BJ (cell line): Measurements from ENCODE around the gene HID1. TPM values are rescaled to one million over a fixed set of nuclear protein-coding genes. Genes with fewer than 3 reads are reported as not detected.
"Not testable (repeated sequence)": the region's sequence is repeated elsewhere in the genome, so short reads cannot be mapped to it uniquely, and the experiment has no call there.

Experiments used
- CTCF ChIA-PET: fragments of 350-600 bp; formaldehyde crosslinking; extraction: SDS; loops from one replicate; lab custom pipeline; 2021; ENCODE audit warnings: antibody characterized with exemption, inconsistent platforms; lab: Yijun Ruan, JAX
- POLR2A ChIA-PET: fragments of 300-600 bp; sonication (Branson Sonifier 250); formaldehyde crosslinking; extraction: SDS; loops from one replicate; lab custom pipeline; 2021; ENCODE audit warnings: antibody characterized with exemption; lab: Charles Lee
- DNase-seq: peaks from one replicate; pipeline ENCODE4 v3.0.0-alpha.2; 2011; ENCODE audit warnings: low read depth
- H3K27me3 ChIP-seq: 2 replicates; pipeline ENCODE4 v1.6.0; 2011; ENCODE audit warnings: low read length; ENCODE audit not compliant: control insufficient read depth, insufficient read depth
- H3K36me3 ChIP-seq: 2 replicates; pipeline ENCODE4 v1.5.1; 2011; ENCODE audit warnings: low read length; ENCODE audit not compliant: control insufficient read depth, insufficient read depth
- H3K4me3 ChIP-seq: 2 replicates; pipeline ENCODE4 v1.5.1; 2011; ENCODE audit warnings: low read depth, mild to moderate bottlenecking, control low read depth, low read length
- polyA plus RNA-seq: library from polyadenylated mRNA; depleted of rRNA; stranded (reverse); fragments of >200 nt; gene quantifications from 2 replicates; pipeline ENCODE4 v1.2.3, GENCODE V29; 2011
- TF ChIP-seq, protein P1 (sequence below): IDR thresholded peaks from 2 replicates; pipeline ENCODE4 v1.5.1; 2011; ENCODE audit warnings: low read depth, mild to moderate bottlenecking, control low read depth, inconsistent platforms, low read length, moderate library complexity; ENCODE audit not compliant: insufficient read depth

Gene HID1
- polyA plus RNA-seq, 1 experiment = 1.8 TPM

DNA sequence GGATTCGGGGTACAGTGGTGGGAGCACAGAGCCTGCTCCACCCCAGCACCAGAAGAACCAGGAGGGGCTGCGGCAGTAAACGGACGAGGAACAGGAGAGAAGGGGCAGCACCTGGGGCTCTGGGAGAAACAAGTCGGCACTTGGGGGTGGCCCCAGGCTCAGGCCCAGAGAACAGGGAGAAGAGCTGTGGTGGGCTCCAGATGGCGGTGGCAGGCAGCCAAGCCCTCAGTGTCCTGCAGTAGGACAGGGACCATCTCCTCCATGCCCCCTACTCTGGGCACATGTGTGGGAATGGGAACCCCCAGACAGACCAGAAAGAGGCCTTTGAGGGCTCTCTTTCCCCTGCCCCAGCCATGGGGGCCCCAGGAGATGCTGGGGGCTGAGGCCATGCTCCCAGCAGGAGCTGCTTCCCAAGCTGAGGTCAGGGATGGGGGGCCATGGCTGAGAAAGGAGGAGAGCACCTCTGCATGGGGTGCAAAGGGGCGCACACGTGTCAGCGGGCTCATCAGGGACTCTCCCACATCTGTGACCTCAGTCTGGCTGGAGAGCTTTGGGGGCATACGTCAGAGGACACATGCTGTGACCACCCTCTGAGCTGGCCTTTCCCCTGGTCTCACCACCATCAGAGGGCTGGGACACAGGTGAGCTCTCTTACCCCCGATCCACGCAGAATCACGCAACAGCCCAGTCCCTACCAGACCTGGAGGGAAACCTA lies 56.3 kb downstream of the HID1 start:
- CTCF ChIA-PET = no interaction called here
- peaks cover 2% of the 10 kb centered on the region; the same call in 1 of the 2 replicates for H3K27me3 ChIP-seq
- TF ChIP-seq, protein P1, sequence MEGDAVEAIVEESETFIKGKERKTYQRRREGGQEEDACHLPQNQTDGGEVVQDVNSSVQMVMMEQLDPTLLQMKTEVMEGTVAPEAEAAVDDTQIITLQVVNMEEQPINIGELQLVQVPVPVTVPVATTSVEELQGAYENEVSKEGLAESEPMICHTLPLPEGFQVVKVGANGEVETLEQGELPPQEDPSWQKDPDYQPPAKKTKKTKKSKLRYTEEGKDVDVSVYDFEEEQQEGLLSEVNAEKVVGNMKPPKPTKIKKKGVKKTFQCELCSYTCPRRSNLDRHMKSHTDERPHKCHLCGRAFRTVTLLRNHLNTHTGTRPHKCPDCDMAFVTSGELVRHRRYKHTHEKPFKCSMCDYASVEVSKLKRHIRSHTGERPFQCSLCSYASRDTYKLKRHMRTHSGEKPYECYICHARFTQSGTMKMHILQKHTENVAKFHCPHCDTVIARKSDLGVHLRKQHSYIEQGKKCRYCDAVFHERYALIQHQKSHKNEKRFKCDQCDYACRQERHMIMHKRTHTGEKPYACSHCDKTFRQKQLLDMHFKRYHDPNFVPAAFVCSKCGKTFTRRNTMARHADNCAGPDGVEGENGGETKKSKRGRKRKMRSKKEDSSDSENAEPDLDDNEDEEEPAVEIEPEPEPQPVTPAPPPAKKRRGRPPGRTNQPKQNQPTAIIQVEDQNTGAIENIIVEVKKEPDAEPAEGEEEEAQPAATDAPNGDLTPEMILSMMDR = no peak

GRCh38 chr17:74911423-74911822 lies 61.1 kb downstream of the HID1 start:
- H3K4me3 ChIP-seq, DNase-seq, H3K27me3 ChIP-seq, POLR2A ChIA-PET, CTCF ChIA-PET, H3K36me3 ChIP-seq: not testable (repeated sequence)

More for the DNA sequence above, 56.3 kb downstream of the HID1 start:
- no peak for DNase-seq
- Histone ChIP-seq H3K4me3 (no peak overlapping the region), H3K36me3 (no peaks in the 10 kb centered on the region)
- POLR2A ChIA-PET = no interaction called here

GRCh38 chr17:74909097-74909496 lies 63.5 kb downstream of the HID1 start:
- H3K4me3 ChIP-seq, DNase-seq, POLR2A ChIA-PET, CTCF ChIA-PET, H3K36me3 ChIP-seq, H3K27me3 ChIP-seq: not testable (repeated sequence)

DNA sequence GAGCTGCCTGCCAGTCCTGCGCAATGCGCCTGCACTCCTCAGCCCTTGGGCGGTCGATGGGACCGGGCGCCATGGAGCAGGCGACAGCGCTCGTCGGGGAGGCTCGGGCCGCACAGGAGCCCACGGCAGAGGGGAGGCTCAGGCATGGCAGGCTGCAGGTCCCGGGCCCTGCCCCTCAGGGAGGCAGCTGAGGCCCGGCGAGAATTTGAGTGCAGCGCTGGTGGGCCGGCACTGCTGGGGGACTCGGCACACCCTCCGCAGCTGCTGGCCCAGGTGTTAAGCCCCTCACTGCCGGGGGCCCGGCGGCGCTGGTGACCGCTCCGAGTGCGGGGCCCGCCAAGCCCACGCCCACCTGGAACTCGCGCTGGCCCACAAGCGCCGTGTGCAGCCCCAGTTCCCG lies 65.5 kb downstream of the HID1 start:
- Histone ChIP-seq H3K36me3 (no peaks in the 10 kb centered on the region), H3K27me3 (peaks cover 11% of the 10 kb centered on the region), H3K4me3 (no peak overlapping the region)
- DNase-seq = no peak
- TF ChIP-seq, protein P1 = no peak
- ChIA-PET POLR2A (no interaction called here), CTCF (interaction anchor here (0.8 to 1.4 kb wide), 2 partner anchors 15 to 17 kb away, joined by 3 to 5 read pairs; partner anchors contain the start of gene OTOP2)

- H3K27me3 ChIP-seq = peaks cover 12% of the 10 kb centered on the region
- H3K36me3 ChIP-seq, DNase-seq, POLR2A ChIA-PET, H3K4me3 ChIP-seq: not testable (repeated sequence)
- CTCF ChIA-PET = interaction anchor here (0.8 to 1.4 kb wide), 2 partner anchors 15 to 18 kb away, joined by 3 to 5 read pairs; partner anchors contain the start of gene OTOP2
Observed at GRCh38 chr17:74906214-74906793, 66.3 kb downstream of the HID1 start.

DNA sequence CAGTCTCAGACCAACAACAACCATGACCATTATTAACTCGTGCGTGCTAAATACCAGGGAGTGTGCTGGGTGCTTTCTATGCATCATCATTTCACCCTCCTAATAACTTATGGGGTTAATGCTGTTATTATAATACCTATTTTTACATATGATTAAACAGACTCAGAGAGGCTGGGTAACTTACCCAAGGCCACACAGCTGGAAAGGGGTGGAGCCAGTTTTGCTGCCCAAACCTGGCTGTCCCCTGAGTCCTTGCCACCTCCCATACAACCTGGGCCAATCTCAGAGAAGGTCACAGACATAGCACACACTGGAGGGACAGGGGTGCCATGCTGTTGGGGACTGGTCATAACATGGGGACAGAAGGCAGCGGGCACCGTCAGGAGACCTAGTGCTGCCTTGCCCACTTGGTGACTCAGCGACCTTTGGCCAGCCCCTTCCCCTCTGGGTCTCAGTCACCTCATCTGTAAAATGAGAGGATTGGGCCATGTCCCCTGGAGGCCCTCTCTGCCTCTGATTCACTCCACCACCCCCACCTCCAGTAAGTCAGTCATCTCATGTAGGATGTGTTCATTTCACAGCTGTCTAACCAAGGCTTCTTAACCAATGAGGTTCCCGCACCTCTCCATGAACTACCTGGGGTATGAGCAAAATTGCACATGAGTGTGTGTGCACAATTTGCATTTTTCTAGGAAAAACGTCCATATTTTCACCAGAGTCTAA lies 67.7 kb downstream of the HID1 start:
- H3K36me3 ChIP-seq = no peaks in the 10 kb centered on the region
- DNase-seq = no peak
- no peak overlapping the region for H3K4me3 ChIP-seq
- POLR2A ChIA-PET = no interaction called here
- peaks cover 13% of the 10 kb centered on the region for H3K27me3 ChIP-seq
- CTCF ChIA-PET = interaction anchor here (1.3 kb wide), 1 partner anchor 53 kb away, joined by 3 read pairs; no protein-coding TSS in a partner anchor
- TF ChIP-seq, protein P1 = no peak
